Urinary bladder (tissue), 4 donors: ENCODE data around the gene NCKAP5. TPM values are rescaled to one million over a fixed set of nuclear protein-coding genes. Genes with fewer than 3 reads are reported as not detected.

ENCODE experiments used
- DNase-seq: peaks from one replicate; pipeline ENCODE4 v3.0.0-alpha.2; 2015; ENCODE audit errors: extremely low spot score
- H3K27ac ChIP-seq: one replicate; pipeline ENCODE4 v1.5.1; 2013; ENCODE audit warnings: low read depth, mild to moderate bottlenecking, moderate library complexity
- H3K36me3 ChIP-seq: one replicate; pipeline ENCODE4 v1.6.1; 2013; ENCODE audit warnings: mild to moderate bottlenecking, moderate library complexity; ENCODE audit not compliant: insufficient read depth
- H3K4me1 ChIP-seq: one replicate; pipeline ENCODE4 v1.6.1; 2013; ENCODE audit warnings: mild to moderate bottlenecking, moderate library complexity; ENCODE audit not compliant: insufficient read depth
- H3K4me3 ChIP-seq: one replicate; pipeline ENCODE4 v1.5.1; 2013; ENCODE audit warnings: low read depth, low read length
- WGBS: extraction: QIAGEN DNeasy Blood & Tissue Kit; methylation state at CpG from one replicate; pipeline ENCODE4 v1.1.7; 2013; 5-methylcytosine and 5-hydroxymethylcytosine counted together
- polyA plus RNA-seq: library from polyadenylated mRNA; stranded (reverse); fragments of 200-250 nt; gene quantifications from one replicate; pipeline ENCODE4 v1.2.3, GENCODE V29; 2013
- total RNA-seq: library from RNA; depleted of rRNA; stranded (reverse); fragments of >200 nt; gene quantifications from one replicate; pipeline ENCODE4 v1.2.3, GENCODE V29; 2014
- donor health status: healthy with polysubstance abuse.
- donor health status: healthy.

NCKAP5 gene
- total and polyA plus RNA-seq, 2 donors = 0.32 to 14.4 TPM

DNA sequence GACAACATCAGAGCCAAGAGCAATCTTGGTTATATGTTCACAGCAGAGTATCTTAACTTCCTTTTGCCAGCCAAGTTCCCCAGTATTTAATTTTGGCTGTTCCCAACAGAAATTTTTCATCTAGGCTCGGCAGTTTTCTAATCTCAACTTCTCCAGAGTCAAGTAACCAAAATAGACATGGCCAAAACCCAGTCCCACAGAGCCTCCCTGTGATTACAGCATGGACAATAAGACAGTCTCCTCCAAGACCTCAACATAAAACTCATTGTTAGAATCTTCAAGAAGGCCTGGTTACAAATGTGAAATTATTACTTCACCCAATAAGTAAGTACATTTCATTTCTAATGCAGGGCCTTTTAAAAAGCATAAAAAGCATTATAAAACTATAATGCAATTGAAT lies 445.7 kb downstream of the NCKAP5 start:
- Histone ChIP-seq H3K27ac (no peak overlapping the region), H3K4me3 (no peak overlapping the region), H3K36me3 (no peaks in the 10 kb centered on the region), H3K4me1 (no peaks in the 10 kb centered on the region)
- no peak for DNase-seq
- WGBS = 18% methylated on average over 1 of the region's 1 CpG

GRCh38 chr2:133120310-133120709 lies 448.0 kb downstream of the NCKAP5 start:
- no peak for DNase-seq
- 20% methylated on average over 1 of the region's 1 CpG for WGBS
- Histone ChIP-seq H3K27ac (no peak overlapping the region), H3K4me1 (no peaks in the 10 kb centered on the region), H3K36me3 (no peaks in the 10 kb centered on the region), H3K4me3 (no peak overlapping the region)

- 86% methylated on average over 4 of the region's 4 CpGs for WGBS
- Histone ChIP-seq H3K27ac (no peak overlapping the region), H3K36me3 (no peaks in the 10 kb centered on the region), H3K4me3 (no peak overlapping the region), H3K4me1 (no peaks in the 10 kb centered on the region)
- no peak for DNase-seq
Measured at GRCh38 chr2:133110201-133110600, 458.1 kb downstream of the NCKAP5 start.

- Histone ChIP-seq H3K27ac (no peak overlapping the region), H3K4me1 (no peaks in the 10 kb centered on the region), H3K4me3 (no peak overlapping the region), H3K36me3 (no peaks in the 10 kb centered on the region)
- peak; percentile 6 for DNase-seq
- 87% methylated on average over 4 of the region's 4 CpGs for WGBS
Measured at GRCh38 chr2:133109772-133110171, 458.5 kb downstream of the NCKAP5 start.

GRCh38 chr2:133107058-133107815 lies 461.0 kb downstream of the NCKAP5 start:
- DNase-seq = no peak
- Histone ChIP-seq H3K36me3 (no peaks in the 10 kb centered on the region), H3K4me3 (no peak overlapping the region), H3K4me1 (no peaks in the 10 kb centered on the region), H3K27ac (no peak overlapping the region)
- 73% methylated on average over 9 of the region's 9 CpGs for WGBS

- 50% methylated on average over 2 of the region's 2 CpGs for WGBS
Measured at GRCh38 chr2:133104871-133105270, 463.4 kb downstream of the NCKAP5 start.

GRCh38 chr2:133098787-133099186 lies 469.5 kb downstream of the NCKAP5 start:
- H3K4me3 ChIP-seq = no peak overlapping the region
- H3K27ac ChIP-seq = no peak overlapping the region
- no peaks in the 10 kb centered on the region for H3K4me1 ChIP-seq
- H3K36me3 ChIP-seq = no peaks in the 10 kb centered on the region
- 71% methylated on average over 1 of the region's 1 CpG for WGBS
- DNase-seq = no peak

More at GRCh38 chr2:133104871-133105270, 463.4 kb downstream of the NCKAP5 start:
- H3K4me1 ChIP-seq = no peaks in the 10 kb centered on the region
- H3K36me3 ChIP-seq = no peaks in the 10 kb centered on the region
- DNase-seq = no peak
- no peak overlapping the region for H3K4me3 ChIP-seq
- no peak overlapping the region for H3K27ac ChIP-seq

GRCh38 chr2:133097666-133098065 lies 470.6 kb downstream of the NCKAP5 start:
- DNase-seq = no peak
- Histone ChIP-seq H3K4me1 (no peaks in the 10 kb centered on the region), H3K4me3 (no peak overlapping the region), H3K27ac (no peak overlapping the region), H3K36me3 (no peaks in the 10 kb centered on the region)
- 83% methylated on average over 3 of the region's 3 CpGs for WGBS

DNA sequence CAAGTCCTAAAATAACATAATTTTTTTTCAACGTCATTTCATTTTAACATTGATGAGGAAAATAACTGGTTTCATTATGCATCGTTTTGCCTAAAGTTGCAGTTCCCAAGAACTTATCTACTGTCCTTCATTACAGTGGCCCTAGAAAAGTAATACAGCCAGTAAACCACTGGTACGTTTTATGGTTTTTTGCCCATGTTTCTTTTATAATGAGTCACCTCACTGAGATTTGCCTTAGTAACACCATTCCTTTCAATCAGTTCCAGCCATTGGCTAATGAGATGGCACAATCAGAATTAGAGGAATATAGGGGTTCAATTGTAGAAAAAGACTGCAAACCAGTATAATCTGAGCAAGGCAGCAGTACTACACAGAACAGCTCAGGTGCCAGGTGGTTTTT lies 475.7 kb downstream of the NCKAP5 start:
- Histone ChIP-seq H3K4me3 (no peak overlapping the region), H3K27ac (no peak overlapping the region), H3K36me3 (no peaks in the 10 kb centered on the region), H3K4me1 (no peaks in the 10 kb centered on the region)
- 81% methylated on average over 3 of the region's 3 CpGs for WGBS
- DNase-seq = no peak

- Histone ChIP-seq H3K4me1 (no peaks in the 10 kb centered on the region), H3K27ac (no peak overlapping the region), H3K4me3 (no peak overlapping the region), H3K36me3 (no peaks in the 10 kb centered on the region)
- 80% methylated on average over 2 of the region's 2 CpGs for WGBS
- no peak for DNase-seq
Measured at GRCh38 chr2:133090358-133090757, 477.9 kb downstream of the NCKAP5 start.

- Histone ChIP-seq H3K4me3 (no peak overlapping the region), H3K4me1 (no peaks in the 10 kb centered on the region), H3K27ac (no peak overlapping the region), H3K36me3 (no peaks in the 10 kb centered on the region)
- no peak for DNase-seq
- 80% methylated on average over 6 of the region's 6 CpGs for WGBS
Measured at GRCh38 chr2:133086176-133086575, 482.1 kb downstream of the NCKAP5 start.

DNA sequence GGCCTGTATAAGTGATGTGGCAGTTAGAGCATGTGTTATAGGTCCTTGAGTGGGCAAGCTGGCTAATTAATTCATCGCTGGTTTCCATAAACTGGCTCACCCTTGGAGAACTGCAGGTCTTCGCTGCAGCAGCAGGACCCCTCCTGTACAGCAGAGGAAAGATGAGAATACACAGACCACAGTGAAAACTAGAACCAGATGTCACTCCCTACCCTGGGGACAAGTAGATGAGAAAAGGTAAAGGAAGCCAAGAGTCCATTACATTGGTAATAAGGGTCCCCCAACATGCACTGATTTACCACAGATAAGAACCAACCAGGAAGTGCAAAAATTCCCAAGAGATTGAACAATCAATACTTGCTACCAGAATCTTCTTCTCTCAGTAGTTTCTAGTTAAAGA lies 482.6 kb downstream of the NCKAP5 start:
- 57% methylated on average over 2 of the region's 2 CpGs for WGBS
- H3K4me1 ChIP-seq = no peaks in the 10 kb centered on the region
- H3K36me3 ChIP-seq = no peaks in the 10 kb centered on the region
- H3K4me3 ChIP-seq = no peak overlapping the region
- H3K27ac ChIP-seq = no peak overlapping the region
- no peak for DNase-seq

DNA sequence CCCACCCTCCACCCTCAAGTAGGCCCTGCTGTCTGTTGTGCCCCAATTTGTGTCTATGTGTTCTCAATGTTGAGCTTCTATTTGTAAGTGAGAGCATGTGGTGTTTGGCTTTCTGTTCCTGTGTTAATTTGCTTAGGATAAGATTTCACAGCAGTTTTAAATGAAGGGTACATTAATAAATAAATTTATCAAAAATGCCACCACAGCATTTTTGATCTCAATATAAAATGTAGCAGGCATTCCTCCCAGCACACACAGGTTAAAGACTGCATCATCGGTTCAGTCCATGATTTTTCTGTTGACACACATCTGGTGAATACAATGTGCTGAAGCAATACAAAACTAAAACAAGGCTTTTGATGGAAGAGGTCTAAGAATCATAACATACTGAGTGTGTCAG lies 486.2 kb downstream of the NCKAP5 start:
- DNase-seq = no peak
- Histone ChIP-seq H3K36me3 (no peaks in the 10 kb centered on the region), H3K4me3 (no peak overlapping the region), H3K27ac (no peak overlapping the region), H3K4me1 (no peaks in the 10 kb centered on the region)
- WGBS = 96% methylated on average over 1 of the region's 1 CpG

DNA sequence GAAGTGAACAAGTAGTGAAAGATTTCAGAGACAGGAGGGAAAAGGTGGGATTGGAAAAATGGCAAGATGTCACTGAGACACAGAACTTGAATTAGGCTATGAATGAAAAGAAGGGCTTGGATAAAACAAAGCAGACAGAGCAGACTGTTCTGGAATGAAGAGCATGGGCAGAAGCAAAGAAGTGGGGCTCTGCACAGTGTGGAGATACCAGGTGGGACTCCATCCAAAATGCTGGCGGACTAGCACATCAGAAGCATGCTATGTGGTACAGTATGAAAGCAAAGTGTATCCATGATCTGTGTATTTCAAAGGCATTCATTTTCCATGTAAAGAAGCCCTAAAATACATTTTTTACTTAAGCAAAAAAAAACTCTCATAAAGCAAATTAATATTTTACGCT lies 487.4 kb downstream of the NCKAP5 start:
- no peak overlapping the region for H3K4me3 ChIP-seq
- 89% methylated on average over 2 of the region's 2 CpGs for WGBS
- no peaks in the 10 kb centered on the region for H3K4me1 ChIP-seq
- no peak overlapping the region for H3K27ac ChIP-seq
- no peak for DNase-seq
- H3K36me3 ChIP-seq = no peaks in the 10 kb centered on the region
